ENCODE results near the gene MAGI2.

Gene MAGI2

DNA sequence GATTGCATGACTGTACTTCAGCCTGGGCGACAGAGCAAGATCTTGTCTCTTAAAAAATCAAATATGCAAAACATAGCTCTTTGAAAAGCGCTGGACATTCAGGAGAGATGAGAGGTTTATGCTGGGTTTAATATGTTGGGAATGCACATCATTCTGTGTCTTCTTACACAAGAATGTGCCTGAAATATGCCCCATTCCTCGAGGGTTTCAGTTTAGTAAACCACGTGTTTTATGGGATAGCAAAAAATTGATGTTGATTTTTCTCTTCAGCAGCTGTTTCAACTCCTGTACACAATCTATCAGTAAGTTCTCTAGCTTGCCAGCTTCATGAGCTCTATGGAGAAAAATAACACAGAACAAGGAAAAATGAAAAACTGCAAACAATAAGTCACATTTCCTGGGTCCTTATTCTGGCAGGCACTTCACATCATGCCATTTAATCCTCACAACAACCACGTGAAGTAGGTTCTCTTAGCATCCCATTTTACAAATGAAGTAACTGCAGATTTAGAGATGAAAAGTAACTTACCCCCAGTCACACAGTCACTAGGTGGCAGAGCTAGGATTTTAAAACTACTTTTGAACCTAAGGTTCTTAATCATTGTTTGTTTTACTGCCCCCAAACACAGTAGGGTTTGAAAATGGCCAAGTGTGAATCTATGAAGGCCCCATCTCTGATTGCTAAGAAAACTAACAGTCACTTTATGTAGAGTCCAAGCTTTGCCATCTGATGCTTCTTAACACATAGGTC, 1231.3 kb downstream of the MAGI2 start:
- peak; percentile 62 for DNase-seq (ENCODE audit: low spot score)

DNA sequence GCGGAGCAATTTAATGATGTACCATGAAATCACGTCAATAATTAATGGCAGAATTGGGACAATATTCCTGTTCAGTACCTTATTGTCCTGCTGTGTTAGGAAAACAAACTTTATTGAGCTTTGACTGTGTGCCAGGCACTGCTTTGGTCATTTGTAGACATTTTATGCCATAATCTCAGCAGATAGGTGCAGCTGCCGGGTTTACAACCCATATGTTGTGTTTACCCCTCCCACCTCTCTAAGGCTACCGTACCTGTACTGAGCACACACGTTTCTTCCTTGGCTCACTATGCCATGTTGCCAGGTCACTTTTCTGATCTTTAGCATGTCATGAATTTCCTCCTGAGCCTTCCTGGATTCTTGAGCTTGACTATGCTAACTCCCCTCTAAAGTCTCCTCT, 1232.7 kb downstream of the MAGI2 start:
- DNase-seq (ENCODE audit: low spot score) = no peak

DNA sequence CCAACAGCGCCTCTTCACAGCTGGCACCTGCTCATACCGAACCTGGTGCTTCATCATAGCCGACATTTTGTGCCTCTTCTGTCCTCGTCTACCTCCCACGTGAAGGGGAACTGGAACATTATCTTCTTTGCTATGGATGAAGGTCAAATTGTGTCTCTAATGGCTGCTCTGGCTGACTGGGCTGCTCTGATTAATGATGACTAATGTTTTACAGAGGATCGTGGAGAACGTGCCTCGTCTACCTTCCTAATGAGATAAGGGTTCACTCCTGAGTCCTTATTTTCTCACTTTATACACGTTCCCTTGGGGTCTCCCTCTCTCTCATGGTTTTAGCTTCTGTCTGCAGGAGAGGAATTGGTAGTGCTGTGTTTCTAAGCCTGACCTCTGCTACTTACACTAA, 1234.6 kb downstream of the MAGI2 start:
- no peak for DNase-seq (ENCODE audit: low spot score)

GRCh38 chr7:78218051-78218450, 1235.4 kb downstream of the MAGI2 start:
- DNase-seq (ENCODE audit: low spot score) = peak; percentile 19

DNA sequence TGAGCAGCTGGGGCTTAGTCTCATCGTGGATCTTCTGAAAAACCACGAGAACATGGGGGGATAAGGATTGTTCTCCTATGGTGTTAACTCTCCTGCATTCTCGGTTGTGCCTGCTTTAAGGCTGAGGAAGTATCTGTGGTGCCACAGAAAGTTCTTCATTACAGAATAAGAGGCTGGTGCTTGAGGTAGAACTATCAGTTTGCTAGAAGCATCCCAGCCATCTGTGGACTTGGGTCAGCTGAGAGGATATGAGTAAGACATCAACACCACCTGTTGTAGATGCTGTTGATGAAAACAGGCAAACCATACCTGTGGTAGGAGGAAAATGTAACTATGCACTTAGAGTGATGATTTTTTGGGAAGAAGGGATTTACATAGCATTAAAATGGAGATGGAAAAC, 1238.3 kb downstream of the MAGI2 start:
- no peak for DNase-seq (ENCODE audit: low spot score)

DNA sequence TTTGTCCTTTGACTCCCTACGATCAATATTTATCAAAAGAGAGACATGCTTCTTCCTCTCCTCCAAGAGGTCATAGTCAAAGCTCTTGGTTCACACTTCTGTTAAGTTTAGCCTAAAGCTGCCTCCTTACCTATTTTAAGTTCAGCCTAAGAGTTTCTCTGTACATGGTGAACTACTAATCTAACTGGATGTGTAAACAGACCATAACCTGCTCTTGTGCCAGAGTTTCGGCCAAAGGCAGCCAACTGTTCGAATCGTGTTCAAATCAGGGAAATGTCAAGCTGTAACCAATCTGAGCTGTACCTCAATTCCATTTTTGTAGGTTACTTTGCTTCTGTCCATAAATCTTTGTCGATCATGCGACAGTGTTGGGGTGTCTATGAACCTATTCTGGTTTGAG, 1240.1 kb downstream of the MAGI2 start:
- no peak for DNase-seq (ENCODE audit: low spot score)

DNA sequence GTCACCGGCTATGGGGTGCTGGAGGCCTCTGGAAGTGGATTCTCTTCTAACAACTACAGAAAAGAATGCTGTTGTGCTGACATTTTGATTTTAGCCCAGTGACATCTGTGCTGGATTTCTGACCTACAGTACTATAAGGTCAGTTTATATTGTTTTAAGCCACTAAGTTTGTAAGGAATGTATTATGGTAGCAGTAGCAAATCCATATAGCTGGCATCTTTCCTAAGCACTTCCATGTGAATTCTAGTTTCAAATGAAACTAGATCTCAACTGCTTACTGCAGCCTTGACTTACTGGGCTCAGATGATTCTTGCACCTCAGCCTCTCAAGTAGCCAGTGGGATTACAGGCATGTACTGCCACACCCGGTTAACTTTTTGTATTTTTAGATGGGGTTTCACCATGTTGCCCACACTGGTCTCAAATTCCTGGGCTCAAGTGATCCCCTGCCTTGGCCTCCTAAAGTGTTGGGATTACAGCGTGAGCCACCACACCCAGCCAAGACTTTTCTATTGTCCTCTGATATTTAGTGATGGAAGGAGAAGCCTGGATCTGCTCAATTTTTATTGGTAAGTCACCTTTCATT, 1240.9 kb downstream of the MAGI2 start:
- DNase-seq (ENCODE audit: low spot score) = no peak

- DNase-seq (ENCODE audit: low spot score) = no peak
These were observed 1246.2 kb downstream of the MAGI2 start for GRCh38 chr7:78207269-78207668.

GRCh38 chr7:78206769-78207168, 1246.7 kb downstream of the MAGI2 start:
- no peak for DNase-seq (ENCODE audit: low spot score)

- DNase-seq (ENCODE audit: low spot score) = peak; percentile 20
These were observed 1250.3 kb downstream of the MAGI2 start for GRCh38 chr7:78203042-78203720.

DNA sequence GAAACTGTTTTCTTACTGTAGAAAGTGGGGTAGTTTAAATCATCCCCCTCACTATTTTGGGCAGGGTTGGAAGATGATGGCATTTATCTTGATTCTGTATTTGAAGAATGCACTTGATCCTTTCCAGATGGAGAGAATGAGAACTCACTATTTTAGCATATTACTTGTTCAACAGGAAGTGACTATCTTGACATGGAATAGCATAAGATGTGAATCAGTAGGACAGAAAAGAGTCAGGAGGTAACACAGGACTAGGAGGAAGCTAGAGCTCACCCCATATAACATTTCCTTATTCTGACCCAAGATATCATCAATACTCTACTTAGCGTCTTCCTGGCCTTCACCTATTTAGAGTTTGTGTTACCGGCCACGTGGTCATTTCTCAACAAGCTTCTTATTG, 1254.7 kb downstream of the MAGI2 start:
- peak; percentile 62 for DNase-seq (ENCODE audit: low spot score)

DNA sequence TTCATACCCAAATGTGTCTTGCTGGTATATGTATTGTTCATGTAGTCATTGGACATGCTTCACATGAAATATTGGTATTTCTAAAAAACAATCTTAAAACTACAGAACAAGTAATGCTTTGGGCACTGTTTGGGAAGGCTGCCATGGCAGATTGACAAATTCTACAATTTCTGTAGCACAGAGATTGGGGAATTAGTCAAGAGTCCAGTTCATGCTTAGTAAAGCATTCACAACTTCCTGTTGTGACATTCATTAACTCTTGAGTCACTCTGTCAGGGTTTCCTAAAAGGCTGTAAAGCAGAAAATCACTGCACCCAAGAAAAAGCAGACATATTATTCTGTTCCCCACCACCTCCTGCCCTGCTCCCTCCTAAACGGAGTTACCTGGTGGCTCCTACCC, 1256.0 kb downstream of the MAGI2 start:
- peak; percentile 74 for DNase-seq (ENCODE audit: low spot score)

- DNase-seq (ENCODE audit: low spot score) = no peak
These were observed 1258.2 kb downstream of the MAGI2 start for GRCh38 chr7:78195281-78195680.

- no peak for DNase-seq (ENCODE audit: low spot score)
These were observed 1258.9 kb downstream of the MAGI2 start for GRCh38 chr7:78194611-78195010.

GRCh38 chr7:78191475-78192079, 1261.9 kb downstream of the MAGI2 start:
- DNase-seq (ENCODE audit: low spot score) = no peak

DNA sequence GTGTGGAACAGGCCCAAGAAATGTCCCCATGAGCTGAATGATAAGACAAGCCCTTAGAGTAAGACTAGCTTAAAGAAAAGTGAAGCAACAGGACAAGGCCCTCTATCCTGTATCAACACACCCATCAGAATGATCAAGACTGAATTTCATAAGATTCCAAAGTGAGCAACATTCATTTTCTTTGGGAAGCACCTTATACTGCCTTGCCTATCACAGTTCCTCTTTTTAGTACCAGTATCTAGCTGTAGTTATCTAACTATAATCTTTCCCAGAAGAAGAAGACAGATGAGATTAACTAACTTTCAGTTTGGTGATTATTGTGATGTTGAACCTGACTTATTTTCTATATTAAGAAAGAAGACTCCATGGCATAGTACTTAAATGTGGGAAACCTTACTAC, 1263.7 kb downstream of the MAGI2 start:
- DNase-seq (ENCODE audit: low spot score) = no peak

- DNase-seq (ENCODE audit: low spot score) = no peak
These were observed 1268.2 kb downstream of the MAGI2 start for GRCh38 chr7:78185149-78185745.

DNA sequence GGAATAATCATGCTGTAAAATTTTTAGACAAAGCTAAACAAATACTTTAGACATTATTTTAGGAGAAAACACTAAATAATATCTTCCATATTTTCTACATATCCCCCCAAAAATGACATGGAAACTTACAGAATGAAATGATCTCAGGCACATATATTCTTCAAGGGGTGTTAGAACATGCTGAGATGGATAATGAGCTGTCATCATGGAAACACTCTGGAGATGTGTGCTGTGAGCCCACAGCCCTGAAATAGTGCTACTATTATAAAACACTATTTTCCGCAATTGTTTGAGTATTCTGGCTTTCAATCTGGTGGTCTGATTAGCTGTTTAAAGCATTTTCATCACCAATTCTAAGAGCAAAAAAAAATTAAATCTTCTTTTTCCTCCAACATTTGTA, 1269.2 kb downstream of the MAGI2 start:
- no peak for DNase-seq (ENCODE audit: low spot score)

GRCh38 chr7:78179827-78180477, 1273.5 kb downstream of the MAGI2 start:
- no peak for DNase-seq (ENCODE audit: low spot score)

GRCh38 chr7:78179211-78179610, 1274.3 kb downstream of the MAGI2 start:
- no peak for DNase-seq (ENCODE audit: low spot score)

DNA sequence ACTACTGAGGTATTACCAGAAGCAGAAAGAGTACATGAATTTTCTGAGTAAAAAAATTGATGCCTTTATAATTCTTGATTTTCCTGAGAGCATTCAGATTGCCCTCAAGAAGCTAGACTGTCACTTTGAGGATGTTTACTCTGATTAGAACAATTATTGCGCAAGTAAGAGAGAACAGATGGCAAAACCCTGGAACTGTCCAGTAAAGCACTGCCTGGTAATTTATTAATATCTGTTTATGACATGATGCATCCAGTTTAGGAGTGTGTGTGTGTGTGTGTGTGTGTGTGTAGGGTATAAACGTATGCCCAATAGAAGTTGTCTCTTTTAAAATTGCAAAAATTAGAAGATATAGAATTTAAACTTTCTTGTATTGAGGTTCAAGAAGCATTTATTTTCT, 1275.1 kb downstream of the MAGI2 start:
- DNase-seq (ENCODE audit: low spot score) = no peak

GRCh38 chr7:78176171-78176570, 1277.3 kb downstream of the MAGI2 start:
- peak; percentile 27 for DNase-seq (ENCODE audit: low spot score)
